ENCODE measurements around the gene PSMC4.

DNA sequence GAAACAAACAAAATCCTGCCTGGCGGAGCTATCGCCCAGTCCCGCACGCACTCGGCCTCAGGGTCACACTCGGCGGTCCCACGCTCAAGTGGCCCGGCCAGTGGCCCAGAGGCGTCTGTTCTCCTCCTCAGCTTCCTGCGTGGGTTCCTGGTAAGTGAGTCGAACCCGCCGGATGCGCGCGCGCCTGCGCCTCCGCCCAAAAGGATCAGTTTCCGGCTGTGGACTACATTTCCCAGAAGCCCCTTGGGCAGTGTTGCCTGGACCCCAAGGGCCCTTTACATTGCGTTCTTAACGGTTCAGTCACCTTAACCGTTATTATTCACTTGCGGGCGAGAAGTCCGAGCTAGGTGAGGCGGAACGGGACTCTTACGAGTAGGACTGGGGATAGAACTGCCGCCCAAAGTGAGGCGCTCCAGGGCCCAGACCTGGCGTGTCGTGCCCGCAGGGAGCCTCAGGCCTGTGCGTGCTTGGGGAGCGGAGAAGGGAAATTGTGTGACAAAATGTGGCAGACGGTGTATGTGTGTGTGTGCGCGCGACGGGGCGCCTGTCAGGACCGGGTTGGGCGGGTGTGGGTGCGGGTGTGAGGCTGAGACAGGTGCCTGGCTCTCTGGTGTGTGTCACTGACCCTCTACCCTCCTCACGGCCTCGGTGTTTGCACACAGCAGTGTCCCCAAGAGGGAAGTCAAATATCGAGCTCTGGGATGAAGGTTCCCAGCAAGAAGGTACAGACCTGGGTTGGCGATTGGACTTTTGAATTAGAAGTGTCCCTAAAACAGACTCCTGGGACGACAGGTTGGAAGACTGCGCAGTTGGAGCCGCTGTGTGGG is 26.1 kb downstream of the PSMC4 start, which contains the start of gene ZNF546:
- TF ChIP-seq POLR2A (IDR thresholded peaks at IDR 0.05; ENCODE audit: low read depth, low read length) (peak; percentile 90), POLR2AphosphoS5 (IDR thresholded peaks at IDR 0.05; ENCODE audit: low read depth, low read length) (peak; percentile 93), TAF1 (IDR thresholded peaks at IDR 0.05; ENCODE audit: low read depth, low read length) (peak; percentile 64; the same call in 1 of the 2 replicates), SPI1 (IDR thresholded peaks at IDR 0.05; ENCODE audit: low read depth, low read length) (no peak), POU2F2 (IDR thresholded peaks at IDR 0.05; ENCODE audit: low read depth, low read length) (no peak)
